Esophagus squamous epithelium (tissue), 4 donors: ENCODE results near the gene C1orf232.

Experiments
- POLR2A ChIP-seq, 4 donors: fragments of 450-650 bp; IDR thresholded peaks; one replicate each; pipeline ENCODE4 v1.6.1; 2017; ENCODE audit warnings: antibody characterized with exemption in 4 of 4, mild to moderate bottlenecking in 4 of 4, moderate library complexity in 3 of 4
- TF ChIP-seq, protein P1 (sequence below), 6 experiments: fragments of 450-650 bp in 4 of 6; fragments of 200-600 bp in 2 of 6; sonication (generic) in 2 of 6; IDR thresholded peaks; one replicate each; pipeline ENCODE4 v1.5.1; 2016 to 2019; ENCODE audit warnings: antibody characterized with exemption in 6 of 6, mild to moderate bottlenecking in 4 of 6, moderate library complexity in 4 of 6

DNA sequence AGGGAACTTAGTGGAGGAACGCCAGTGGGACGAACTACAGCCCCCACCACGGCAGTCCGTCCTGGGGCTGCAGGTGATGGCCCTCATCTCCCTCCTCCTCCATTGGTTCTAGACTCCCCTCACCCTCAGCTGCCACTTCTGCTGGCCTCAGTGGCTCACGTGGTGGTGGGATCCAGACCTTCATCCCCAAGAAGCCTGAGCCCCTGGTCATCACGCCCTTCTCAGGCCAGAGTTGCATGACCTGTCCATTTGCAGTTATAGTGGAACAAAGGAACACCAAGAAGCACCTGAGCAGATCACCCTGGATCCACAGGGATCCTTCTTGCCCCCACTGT is 22.8 kb downstream of the C1orf232 start:
- no peak for TF ChIP-seq POLR2A (IDR thresholded peaks at IDR 0.05)
- TF ChIP-seq, protein P1, sequence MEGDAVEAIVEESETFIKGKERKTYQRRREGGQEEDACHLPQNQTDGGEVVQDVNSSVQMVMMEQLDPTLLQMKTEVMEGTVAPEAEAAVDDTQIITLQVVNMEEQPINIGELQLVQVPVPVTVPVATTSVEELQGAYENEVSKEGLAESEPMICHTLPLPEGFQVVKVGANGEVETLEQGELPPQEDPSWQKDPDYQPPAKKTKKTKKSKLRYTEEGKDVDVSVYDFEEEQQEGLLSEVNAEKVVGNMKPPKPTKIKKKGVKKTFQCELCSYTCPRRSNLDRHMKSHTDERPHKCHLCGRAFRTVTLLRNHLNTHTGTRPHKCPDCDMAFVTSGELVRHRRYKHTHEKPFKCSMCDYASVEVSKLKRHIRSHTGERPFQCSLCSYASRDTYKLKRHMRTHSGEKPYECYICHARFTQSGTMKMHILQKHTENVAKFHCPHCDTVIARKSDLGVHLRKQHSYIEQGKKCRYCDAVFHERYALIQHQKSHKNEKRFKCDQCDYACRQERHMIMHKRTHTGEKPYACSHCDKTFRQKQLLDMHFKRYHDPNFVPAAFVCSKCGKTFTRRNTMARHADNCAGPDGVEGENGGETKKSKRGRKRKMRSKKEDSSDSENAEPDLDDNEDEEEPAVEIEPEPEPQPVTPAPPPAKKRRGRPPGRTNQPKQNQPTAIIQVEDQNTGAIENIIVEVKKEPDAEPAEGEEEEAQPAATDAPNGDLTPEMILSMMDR (IDR thresholded peaks at IDR 0.05) = no peak
